ACHN (cell line): ENCODE data around the gene TEX261.

ENCODE experiments used
- DNase-seq: peaks from one replicate; pipeline ENCODE4 v3.0.0-alpha.2; 2015
- in situ Hi-C: cut with HindIII; loops from 2 replicates; pipeline ENCODE4 v1.10.0; 2017; ENCODE audit warnings: low sequenced_read_pairs, low pct_ligation_motif_present, low pct_unique_long_range_greater_than_20kb

Gene TEX261

GRCh38 chr2:70985283-70985688 lies 9.4 kb downstream of the TEX261 start:
- in situ Hi-C loops: no loop called here
- no peak for DNase-seq

- no peak for DNase-seq
- in situ Hi-C loops: no loop called here
Measured at GRCh38 chr2:70984576-70985282, 9.9 kb downstream of the TEX261 start.

DNA sequence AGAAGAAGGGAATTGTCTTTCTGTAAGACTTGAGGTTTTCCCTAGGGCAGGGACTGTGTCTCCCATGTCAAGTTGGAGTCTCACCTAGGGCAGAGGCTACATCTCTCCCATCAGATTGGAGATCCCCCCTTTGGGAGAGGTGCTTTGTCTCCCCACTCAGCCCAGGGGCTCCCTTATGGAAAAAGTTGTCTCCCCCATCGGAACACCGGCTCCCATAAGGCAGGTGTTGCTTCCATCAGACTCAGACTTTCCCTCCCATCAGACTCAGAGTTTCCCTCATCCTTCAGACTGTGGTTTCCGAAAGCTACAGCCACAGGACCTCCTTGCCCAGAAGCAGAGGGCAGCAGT lies 10.5 kb downstream of the TEX261 start:
- DNase-seq: no peak
- in situ Hi-C loops: no loop called here

DNA sequence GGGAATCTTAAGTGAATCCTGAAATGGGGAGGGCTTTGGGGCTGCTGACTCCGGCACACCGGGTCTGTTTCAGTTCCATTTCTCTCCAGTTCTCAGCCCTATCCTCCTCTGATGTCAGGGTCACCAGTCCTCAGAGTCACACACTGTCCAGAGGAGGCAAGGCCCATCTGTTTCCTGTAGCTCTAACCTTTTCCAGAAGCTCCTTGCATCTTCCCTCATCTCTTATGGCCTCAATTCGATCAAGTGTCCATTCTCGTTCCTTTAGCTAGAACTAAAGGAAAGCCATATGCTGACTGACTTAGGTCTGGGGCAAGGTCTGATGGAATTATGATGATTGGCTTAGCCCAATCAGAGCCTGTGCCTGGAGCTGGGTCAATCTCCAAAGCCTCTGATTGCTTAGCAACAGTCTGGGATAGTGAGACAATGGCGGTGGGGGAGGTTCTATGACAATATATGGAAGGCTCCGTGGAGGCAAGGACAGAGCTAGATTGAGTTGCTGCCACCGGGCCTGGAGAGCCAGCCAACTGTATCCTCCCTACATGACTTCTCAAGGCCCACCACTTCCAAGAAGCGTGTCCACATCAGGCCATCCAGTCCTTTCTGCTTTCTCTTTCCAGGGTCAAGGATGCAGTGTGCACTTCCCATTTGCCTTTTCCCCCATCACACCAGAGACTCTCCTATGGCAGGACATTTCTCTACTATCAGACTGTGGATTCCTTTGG lies 11.0 kb downstream of the TEX261 start:
- in situ Hi-C loops: no loop called here
- no peak for DNase-seq

- DNase-seq: no peak
- in situ Hi-C loops: no loop called here
Measured at GRCh38 chr2:70982971-70983370, 11.7 kb downstream of the TEX261 start.

DNA sequence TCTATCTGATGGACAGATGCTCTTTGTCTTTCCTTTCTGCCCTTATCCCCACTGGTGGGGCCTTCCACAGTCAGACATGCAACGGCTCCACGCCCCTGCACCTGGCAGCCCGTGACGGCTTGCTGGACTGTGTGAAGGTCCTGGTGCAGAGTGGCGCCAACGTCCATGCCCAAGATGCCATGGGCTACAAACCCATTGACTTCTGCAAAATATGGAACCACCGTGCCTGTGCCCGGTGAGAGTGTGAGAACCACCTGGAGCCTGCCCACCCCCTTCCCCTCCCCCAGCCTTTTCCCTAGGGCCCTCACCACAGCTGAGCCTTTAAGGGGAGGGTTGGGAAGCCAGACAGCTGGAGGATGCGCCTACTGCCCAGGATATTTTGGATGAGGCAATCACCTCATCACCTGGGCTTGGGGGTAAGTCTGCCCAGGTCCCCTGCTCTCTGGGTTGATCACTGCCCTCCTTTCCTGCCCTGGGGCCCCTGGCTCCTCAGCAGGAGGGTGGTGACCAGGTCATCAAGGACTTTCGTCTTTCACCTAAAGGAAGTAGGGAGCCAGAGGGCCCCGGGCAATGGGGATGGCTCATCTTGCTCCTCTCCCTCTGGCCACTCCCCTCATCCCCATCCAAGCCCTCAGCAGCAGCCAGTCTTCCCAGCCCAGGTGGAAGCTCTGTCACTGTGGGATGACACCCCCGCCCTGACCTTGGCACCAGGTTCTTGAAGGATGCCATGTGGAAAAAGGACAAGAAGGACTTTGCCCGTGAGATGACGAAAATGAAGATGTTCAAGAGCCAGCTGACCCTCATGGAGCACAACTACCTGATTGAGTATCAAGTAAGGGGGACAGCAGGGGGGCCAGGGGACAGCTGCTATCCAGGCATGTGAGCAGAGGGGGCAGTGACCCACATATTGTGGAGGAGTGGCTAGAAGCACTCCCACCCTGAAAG lies 12.5 kb downstream of the TEX261 start:
- no peak for DNase-seq
- in situ Hi-C loops: no loop called here

DNA sequence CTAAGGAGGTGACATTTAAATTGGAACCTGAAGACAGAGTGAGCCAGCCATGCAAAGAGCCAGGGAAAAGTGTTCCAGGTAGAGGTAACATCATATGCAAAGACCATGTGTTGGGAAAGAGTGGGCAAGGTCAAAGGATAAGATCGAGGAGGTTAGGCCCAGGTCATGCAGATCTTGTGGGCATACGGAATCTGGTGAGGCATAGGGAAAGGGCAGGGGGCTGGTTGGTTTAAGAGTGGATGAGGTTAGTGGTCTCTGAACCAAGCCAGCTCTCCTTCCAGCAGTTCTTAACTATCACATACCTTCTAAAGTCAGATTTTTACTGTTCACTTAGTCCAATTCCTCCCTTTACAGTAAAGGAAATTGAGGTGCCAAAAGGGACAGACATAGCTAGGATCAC lies 13.3 kb downstream of the TEX261 start:
- DNase-seq: no peak
- in situ Hi-C loops: no loop called here

GRCh38 chr2:70979626-70980025 lies 15.0 kb downstream of the TEX261 start:
- no peak for DNase-seq
- in situ Hi-C loops: no loop called here

DNA sequence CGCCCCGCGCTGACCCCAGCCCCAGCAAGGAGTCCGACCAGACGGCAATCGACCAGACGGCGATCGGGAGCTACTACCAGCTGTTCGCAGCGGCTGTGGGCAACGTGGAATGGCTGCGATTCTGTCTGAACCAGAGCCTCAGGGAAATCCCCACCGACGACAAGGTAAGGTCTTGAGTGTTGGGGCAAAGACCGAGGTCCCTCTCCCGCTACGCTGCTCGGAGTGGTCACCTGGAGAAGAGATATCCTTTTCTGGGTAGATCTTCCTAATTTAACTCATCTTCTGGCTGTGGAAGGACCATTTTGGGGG lies 15.5 kb downstream of the TEX261 start:
- in situ Hi-C loops: no loop called here
- DNase-seq: no peak

DNA sequence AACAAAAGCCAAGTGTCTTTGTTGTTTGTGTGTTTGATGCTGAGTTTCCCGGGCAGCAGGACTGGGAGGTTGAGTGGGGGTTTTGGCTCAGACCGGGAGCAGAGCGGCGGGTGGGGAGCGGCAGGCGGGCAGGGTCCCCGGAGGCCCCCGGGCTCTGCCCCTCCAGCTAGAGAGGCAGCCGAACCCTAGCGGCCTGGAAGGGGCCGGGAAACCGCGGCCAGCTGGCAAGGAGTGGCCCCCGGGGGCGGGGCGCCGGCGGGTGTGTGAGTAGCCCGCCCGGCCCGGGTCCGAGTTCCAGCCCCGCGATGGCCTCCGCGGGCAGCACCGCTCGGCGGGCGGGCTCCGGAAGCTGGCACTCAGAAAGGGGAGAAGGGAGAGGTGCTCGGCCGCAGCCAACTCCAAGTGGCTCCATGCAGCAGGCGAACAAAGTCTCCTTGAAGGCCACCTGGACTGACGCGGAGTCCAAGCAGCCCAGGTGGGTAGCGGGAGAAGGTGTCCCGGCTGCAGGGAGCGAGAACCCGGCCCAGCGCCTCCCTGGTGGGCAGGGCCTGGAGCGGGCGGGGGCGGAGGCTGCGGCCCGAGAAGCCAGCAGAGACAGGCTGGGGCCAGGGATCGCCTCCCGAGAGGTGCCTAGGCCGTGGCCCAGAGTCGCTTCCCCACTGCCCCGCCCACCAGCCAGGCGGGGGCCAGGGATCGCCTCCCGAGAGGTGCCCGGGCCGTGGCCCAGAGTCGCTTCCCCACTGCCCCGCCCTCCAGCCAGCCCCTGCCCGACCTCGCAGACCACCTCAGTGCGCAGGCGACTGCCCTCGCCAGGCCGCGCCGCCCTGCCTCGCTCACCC lies 16.1 kb downstream of the TEX261 start, which contains the start of gene ANKRD53:
ANKRD53 (plus strand) TSS at position 290 of the 839 bp plus-strand sequence; CDS start at position 306, 16 bp downstream.
- in situ Hi-C loops: no loop called here
- peak; percentile 53 for DNase-seq

GRCh38 chr2:70977605-70978205 lies 17.0 kb downstream of the TEX261 start:
- in situ Hi-C loops: no loop called here
- DNase-seq: peak; percentile 84

GRCh38 chr2:70975237-70975636 lies 19.4 kb downstream of the TEX261 start:
- in situ Hi-C loops: no loop called here
- no peak for DNase-seq

GRCh38 chr2:70974592-70974991 lies 20.1 kb downstream of the TEX261 start:
- in situ Hi-C loops: no loop called here
- no peak for DNase-seq

DNA sequence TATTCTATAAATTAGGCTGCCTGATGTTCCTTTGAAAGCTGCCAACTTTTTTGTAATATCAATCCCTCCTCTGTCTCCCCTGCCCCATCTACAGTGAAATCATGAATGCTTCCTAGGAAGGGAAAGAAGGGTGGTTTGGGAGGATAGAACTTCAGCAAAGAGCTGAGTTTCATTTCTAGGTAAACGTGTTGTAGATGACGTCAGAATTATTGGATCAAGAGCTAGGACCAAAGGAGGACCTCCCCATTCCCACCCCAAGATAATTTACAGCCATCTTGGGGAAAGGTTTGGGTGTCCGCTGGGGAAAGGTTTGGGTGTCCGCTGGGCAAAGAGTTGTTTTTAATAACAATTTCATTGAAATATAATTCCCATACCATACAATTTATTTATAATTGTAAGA lies 27.5 kb downstream of the TEX261 start:
- in situ Hi-C loops: no loop called here
- no peak for DNase-seq

GRCh38 chr2:70966681-70967080 lies 28.0 kb downstream of the TEX261 start:
- DNase-seq: no peak
- in situ Hi-C loops: no loop called here

DNA sequence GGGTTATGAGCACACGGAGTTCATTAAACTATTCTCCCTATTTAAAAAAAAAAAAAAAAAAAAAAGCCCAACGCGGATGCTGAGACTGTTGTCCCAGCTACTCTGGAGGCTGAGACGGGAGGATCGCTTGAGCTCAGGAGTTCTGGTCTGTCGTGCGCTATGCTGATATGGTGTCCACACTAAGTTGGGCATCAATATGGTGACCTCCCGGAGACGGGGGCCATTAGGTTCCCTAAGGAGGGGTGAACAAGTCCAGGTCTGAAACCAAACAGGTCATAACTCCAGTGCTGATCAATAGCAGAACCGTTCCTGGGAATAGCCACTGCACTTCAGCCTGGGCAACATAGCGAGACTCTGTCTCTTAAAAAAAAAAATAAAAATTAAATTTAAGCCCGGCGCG lies 29.2 kb downstream of the TEX261 start:
- no peak for DNase-seq

DNA sequence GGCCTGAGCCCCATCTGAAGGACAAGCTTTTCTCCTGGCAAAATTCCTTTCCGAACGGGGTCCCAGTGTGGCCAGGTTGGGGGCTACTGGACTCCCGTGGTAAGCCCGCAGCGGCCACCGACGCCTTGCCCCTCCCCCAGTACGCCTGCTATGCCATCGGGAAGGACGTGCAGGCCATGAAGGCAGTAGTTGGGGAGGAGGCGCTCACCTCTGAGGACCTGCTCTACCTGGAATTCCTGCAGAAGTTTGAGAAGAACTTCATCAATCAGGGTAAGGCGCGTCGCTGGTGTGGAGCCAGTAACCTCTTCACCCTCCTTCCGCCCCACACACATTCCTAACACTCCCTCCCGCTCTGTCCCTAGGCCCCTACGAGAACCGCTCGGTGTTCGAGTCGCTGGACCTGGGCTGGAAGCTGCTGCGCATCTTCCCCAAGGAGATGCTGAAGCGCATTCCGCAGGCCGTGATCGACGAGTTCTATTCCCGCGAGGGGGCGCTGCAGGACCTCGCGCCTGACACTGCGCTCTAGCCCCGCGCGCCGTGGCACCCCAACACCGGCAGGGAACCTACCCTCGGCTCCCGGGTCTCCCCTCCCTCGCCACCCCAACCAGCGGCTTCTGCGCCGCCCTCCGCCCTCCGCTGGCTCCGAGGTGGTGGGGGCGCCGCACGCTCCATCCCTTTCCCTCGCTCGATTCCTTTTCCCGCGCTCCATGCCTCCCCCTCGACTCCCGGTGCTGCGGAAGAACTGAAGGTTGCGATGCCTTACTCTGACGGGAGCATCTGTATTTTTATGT lies 29.9 kb downstream of the TEX261 start:
- in situ Hi-C loops: no loop called here
- peak; percentile 74 for DNase-seq

More for the DNA sequence above, 29.2 kb downstream of the TEX261 start:
- in situ Hi-C loops: no loop called here
